ENCODE data around the gene HYAL4.
"Not testable (repeated sequence)": the region's sequence is repeated elsewhere in the genome, so short reads cannot be mapped to it uniquely, and the experiment has no call there.

The HYAL4 gene

DNA sequence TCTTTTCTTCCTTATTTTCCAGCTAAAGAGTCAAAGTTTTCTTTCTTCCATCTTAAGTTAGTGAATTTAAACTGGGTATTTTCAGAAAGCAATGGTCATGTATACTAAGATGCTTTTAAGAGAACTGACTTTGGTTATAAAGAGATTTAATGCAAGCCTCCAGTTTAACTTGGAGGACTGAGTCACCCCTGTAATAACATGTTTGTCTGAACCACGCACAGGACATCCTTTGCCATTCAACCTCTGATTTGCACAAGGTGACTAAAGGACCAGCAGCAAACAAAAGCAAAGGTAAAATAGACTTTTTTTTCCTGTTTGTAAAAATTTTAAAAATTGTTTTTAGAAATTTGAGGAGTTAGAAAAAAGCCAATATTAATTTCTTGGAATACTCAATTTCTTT is 2.9 kb downstream of the HYAL4 start:
- DNase-seq, result no peak

DNA sequence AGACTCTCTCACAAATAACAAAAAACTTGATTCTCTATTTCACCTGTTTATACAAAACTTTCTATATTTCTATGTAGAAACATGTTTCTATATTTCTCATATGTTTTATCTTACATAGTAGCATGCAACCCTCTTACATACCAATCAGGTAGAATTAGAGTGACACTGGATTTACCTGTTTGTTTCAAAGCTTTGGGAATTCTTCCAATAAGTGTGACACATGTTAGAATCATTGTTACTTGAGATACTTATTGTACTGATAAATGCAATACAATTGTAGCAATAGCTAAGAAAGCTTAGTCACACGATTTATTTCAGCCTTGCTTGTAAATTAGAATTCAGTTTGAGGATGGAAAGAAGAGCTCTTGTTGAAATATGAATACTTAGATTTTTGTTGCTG is 4.9 kb downstream of the HYAL4 start:
- no peak for DNase-seq

DNA sequence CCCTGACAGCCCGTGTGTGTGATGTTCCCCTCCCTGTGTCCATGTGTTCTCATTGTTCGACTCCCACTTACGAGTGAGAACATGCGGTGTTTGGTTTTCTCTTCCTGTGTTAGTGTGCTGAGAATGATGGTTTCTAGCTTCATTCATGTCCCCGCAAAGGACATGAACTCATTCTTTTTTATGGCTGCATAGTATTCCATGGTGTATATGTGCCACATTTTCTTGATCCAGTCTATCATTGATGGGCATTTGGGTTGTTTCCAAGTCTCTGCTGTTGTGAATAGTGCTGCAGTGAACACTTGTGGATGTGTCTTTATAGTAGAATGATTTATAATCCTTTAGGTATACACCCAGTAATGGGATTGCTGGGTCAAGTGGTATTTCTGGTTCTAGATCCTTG is 6.4 kb downstream of the HYAL4 start:
- not testable (repeated sequence) for DNase-seq

DNA sequence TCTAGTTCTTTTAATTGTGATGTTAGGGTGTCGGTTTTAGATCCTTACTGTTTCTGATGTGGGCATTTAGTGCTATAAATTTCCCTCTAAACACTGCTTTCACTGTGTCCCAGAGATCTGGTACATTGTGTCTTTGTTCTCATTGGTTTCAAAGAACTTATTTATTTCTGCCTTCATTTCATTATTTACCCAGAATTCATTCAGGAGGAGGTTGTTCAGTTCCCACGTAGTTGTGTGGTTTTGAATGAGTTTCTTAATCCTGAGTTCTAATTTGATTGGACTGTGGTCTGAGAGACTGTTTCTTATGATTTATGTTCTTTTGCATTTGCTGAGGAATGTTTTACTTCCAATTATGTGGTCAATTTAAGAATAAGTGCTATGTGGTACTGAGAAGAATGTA is 9.3 kb downstream of the HYAL4 start:
- not testable (repeated sequence) for DNase-seq

DNA sequence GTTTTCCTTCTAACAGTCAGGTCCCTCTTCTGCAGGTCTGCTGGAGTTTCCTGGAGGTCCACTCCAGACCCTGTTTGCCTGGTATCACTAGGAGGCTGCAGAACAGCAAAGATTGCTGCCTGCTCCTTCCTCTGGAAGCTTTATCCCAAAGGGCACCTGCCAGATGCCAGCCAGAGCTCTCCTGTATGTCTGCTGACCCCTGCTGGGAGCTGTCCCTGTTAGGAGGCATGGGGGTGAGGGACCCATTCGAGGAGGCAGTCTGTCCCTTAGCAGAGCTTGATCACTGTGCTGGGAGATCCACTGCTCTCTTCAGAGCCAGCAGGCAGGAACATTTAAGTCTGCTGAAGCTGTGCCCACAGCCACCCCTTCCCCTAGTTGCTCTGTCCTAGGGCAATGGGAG is 11.5 kb downstream of the HYAL4 start:
- DNase-seq, result not testable (repeated sequence)

DNA sequence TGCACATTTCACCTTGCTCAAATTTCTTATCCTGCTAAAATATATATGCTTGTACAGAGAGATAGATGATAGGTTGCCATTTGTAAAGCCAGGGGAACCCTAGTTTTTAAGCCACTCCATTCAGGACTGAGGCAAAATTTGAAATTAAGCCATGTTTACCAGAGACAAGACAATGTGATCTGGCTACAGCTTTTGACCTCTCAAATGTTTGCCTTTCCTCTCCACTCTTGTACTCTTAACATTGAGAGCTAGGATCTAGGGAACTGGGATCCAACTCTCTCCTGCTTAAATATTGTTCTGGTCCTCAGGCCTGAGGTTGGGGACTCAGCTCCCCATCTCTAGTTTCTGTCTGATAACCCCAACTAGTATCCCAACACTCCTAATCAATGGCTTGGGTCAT is 15.9 kb downstream of the HYAL4 start:
- DNase-seq, result no peak

DNA sequence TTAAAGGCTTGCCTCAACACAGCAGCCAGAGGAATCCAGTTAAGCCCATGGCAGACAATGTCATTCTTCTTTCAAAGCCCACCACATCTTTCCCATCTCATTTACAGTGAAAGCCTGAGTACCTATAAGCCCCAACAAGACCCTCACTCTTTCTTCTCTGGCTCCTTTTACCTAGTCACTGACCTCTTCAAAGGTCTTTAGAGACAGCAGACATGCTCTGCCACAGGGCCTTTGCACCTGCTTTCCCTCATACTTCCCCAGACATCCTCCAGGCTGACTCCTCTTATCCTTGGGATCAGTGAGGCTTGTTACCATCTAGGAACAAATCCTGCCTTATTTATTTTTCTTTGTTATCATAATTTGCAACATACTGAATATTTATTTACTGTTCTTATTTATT is 17.8 kb downstream of the HYAL4 start:
- no peak for DNase-seq

DNA sequence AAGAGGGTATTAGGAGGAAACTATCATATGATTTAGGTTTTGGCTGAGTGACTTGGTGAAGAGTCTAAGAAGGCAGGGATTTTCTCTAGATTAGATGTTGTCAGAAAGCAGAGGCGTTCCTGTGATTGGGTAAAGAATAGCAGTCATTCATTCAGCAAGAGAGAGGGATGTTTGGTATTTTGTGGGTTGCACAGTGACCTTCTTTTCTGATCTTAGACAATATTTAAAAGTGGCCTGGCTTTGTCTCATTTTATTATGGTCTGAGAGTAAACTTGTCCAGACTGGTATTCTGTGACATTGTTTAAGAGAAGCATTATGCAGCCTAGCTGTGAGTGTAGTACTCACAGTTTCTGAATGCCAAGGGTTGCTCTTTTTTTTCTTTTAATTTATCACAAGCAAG is 18.5 kb downstream of the HYAL4 start:
- DNase-seq, result no peak

DNA sequence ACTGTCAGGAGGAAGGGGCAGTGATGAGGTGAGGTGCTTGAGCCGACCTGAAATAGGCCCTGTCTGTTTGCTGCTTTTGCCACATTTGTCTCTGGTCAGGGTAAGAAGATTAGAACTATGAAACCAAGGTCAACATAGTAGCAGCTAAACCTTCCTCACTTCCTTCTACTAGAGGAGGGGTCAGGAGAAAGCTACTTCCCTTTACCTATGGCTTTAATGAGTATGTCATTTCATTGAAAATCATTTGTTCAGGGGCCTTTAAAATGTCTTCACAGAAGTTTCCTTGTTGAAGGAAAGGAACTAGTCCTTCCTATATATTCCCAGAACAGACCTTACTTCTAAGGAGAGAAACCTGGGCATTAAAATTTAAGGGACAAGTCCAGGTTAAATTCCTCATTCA is 19.0 kb downstream of the HYAL4 start:
- DNase-seq, result no peak

DNA sequence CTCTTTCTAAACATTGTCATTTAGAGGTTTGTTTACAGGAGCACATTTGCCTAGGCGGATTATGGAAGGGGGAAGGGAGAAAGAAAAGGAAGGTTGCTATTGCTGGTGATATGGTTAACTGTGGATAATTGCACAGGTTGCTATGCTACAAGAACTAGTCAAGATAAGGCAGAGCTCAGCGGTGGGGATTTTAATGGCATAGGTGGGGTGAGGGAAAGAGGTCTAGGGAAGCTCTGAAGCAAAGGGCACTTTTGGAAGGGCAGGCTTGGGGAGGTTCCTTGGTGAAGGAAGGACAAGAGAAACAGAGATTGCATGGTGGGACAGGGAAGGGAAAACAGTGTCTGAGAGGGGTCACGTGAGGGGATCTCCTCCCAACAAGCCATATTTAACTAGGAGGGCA is 19.5 kb downstream of the HYAL4 start:
- DNase-seq, result no peak

DNA sequence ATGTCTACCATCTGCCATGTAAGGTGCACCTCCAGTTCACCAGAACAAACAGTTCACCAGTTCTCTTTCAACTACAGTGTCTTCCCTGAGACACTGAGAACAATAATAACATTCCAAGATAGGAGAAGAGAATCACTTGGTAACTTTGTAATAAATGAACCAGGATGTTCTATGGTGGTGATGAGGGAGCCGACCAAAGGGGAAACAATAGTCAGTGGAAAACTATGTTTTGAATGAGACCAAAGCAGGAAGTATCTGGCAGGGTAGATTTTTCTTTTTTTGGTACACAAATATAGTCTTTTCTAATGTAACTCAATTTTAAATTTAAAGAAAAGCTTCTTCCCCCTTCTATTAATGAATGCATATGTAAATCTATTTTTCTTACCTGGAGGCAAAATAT is 20.0 kb downstream of the HYAL4 start:
- no peak for DNase-seq

DNA sequence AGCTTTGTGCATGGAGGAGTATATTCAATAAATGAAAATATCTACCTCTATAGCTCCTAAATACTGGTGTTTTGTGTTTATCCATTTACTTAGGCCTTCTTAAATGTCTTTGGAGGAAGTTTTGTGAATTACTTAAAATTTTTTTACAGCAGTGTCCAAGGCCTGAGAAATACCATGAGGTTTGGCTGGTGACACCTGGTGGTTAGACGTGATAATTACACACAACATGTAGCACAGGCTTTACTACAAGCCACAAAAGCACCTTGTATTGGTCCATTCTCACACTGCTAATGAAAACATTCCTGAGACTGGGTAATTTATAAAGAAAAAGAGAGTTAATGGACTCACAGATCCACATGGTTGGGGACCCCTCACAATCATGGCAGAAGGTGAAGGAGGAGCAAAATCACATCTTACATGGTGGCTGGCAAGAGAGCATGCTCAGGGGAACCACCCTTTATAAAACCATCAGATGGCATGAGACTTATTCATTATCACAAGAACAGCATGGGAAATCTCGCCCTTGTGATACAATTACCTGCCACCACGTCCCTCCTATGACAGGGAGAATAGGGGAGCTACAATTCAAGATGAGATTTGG is 20.6 kb downstream of the HYAL4 start:
- peak; percentile 7 for DNase-seq

DNA sequence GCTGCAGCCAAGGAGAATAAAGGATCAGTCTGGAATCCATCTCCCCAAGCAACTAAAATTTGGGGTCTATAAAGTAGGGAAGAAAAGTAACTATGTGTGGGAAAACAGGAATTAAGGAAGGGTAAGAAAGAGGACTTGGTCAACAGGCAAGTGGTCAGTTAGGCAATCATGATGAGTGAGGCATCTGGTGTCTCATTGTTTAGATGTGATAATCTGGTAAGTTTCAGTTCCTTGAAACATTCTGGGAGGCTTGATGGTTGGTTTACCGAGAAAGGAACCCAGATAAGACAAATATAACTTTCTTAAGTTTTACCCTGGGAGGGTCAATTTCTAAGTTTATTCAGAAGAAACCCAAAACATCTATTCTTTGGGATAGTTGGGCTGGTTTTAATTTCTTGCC is 22.3 kb downstream of the HYAL4 start:
- DNase-seq, result no peak

DNA sequence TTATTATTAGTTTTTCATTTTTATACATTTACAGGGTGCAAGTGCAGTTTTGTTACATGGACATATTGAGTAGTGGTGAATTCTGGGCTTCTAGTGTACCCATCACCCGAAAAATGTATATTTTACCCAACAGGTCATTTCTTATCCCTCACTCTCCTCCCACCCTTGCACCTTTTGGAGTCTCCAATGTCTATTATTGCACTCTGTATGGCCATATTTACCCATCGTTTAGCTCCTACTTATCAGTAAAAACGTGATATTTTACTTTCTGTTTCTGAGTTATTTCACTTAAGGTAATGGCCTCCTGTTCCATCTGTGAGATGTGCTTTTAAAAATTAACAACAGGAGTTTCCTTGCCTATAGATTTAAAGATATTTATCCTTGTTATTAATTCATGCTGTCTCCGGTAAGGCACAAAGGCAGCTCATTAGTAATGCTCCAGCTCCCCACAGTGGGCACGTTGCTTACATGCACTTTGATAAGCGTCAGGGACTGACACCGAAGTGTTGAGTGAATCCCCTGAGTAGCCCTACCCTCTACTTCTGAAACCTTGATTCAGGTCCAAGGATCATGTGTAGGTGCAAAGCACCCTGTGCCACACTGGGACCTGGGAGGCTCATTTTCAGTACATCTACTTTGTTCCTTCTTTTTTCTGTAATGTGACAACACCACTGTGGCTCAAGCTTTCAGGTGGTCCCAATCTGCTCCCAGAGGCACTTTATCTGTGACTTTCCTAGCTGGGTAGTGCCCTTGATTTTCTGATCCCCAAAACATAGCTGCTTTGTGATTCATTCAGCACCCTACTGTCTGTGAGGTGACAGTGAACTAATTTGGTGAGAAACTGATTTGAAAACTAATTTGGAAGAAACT is 27.3 kb downstream of the HYAL4 start:
- DNase-seq, result no peak

DNA sequence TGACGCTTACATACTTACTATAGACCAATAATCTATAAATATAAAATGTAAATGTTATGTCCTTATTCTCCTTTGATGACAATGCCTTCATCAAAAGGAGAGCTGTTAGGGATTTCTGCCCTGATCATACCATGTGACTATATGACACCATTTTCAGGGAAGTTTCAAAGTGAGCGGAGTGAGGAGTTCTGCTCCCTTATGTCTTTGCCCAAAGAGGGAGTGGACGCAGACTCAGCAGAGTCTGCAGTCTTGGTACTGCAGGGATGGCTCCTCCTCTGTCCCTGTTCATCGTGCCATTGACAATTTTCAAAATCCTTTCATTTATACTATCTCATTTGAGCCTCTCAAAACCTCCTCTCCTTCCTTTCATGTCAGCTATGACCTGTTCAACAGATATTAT is 27.9 kb downstream of the HYAL4 start:
- no peak for DNase-seq

DNA sequence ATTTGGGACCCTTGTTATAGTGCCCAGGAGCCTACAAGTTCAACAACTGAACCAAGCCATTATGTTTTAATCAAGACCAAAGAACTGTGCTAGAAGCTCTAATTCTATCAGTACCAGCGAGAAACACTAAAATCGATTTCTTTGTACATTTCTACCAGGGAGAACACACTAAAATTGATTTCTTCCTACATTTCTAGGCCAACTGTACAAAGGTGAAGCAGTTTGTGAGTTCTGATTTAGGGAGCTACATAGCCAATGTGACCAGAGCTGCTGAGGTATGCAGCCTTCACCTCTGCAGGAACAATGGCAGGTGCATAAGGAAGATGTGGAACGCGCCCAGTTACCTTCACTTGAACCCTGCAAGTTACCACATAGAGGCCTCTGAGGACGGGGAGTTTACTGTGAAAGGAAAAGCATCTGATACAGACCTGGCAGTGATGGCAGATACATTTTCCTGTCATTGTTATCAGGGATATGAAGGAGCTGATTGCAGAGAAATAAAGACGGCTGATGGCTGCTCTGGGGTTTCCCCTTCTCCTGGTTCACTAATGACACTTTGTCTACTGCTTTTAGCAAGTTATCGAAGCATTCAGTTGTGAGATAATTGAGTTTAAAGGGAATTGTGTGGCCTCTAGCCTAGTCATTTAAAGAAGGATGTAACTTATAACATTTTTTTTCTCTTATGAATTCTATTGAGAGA is 31.7 kb downstream of the HYAL4 start:
- no peak for DNase-seq

DNA sequence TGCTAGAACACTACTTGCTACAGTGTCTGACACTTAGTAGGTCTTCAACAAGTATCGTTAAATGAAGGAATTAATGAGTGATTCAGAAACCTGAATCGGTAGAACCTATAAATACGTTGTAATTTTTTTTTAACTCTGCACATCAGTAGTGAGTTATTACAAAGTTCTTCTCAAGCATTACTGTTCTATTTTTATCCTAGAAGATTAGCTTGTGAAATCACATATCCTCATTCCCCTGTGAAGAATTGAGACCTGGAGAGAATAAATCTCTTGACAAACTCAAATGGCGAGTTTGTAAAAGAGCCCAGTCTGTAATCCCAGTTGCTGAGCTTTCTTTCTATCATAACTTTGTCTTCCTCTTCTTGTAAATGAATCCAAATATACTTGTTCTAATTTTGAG is 34.7 kb downstream of the HYAL4 start:
- DNase-seq, result no peak

DNA sequence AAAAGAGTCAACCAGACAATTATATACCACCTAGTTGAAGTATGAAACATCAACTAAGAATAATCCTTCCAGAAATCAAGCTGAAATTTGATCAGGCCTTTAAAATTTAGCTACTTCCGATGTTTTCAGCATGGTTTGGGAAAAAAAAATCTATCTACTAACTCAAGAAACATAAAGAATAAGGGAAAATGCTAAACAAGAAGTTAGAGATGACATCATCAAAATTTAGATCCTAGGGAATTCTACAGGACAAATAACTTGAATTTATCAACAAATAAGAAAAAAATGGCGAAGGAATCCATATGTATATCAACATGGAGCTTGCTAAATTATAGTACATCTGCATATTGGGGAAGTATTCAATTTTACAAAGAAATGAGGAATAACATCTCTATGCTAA is 36.3 kb downstream of the HYAL4 start:
- DNase-seq, result no peak

DNA sequence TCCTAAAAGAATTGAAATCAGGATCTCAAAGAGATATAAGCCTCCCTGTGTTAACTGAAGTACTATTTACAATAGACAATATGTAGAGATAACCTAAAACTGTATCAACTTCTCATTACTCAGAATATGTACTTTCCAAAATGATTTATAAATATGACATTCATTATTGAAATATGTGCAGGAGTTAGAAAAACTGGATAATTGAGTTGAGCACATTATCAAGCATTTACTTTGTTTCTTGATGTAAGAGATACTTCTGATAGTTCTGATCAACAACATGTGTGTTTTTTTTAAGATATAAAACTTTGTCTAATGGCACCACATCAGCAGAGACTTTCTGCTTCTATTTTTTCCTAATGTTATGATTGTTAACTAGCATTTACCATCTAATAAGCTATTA is 38.2 kb downstream of the HYAL4 start:
- DNase-seq, result no peak

DNA sequence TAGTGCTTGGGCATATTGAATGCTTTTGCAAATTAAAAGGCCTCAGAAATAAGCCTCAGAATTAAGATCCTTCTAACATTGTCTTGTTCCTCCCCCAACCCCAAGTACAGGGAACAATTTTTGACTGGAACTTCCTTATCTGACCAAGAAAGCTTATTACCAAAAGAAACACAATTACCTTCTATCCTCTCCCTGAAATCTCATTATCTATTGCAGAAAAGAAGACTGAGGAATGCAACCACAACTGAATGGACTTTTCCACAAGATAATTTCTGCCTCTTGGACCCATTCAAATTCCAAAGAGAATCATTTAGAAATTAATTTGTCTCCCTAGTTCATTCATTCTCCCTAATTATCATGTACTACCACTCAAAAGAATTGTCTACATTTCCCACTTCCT is 43.2 kb downstream of the HYAL4 start:
- DNase-seq, result no peak

DNA sequence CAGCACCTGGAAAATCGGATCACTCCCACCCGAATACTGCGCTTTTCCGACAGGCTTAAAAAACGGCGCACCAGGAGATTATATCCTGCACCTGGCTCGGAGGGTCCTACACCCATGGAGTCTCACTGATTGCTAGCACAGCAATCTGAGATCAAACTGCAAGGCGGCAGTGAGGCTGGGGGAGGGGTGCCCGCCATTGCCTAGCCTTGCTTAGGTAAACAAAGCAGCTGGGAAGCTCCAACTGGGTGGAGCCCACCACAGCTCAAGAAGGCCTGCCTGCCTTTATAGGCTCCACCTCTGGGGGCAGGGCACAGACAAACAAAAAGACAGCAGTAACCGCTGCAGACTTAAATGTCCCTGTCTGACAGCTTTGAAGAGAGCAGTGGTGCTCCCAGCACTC is 49.8 kb downstream of the HYAL4 start:
- DNase-seq, result not testable (repeated sequence)

DNA sequence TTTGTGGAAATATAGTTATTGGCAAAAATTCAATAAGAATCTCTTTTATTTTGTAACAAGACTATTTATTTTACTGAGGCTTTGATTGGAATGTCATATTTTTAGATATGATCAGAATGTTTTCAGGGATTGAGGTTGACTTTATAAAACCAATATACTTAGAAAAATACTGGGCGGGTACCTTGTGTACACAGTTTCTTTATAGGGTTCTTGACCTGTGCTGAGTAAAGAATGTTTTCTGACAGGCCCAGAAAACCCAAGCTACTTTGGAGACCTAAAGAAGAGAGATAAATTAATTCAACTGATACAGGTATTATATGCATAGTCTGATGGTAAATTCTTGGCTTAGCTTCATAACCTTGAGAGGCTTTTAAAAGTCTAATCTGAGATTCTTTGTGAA is 56.1 kb downstream of the HYAL4 start:
- DNase-seq, result no peak

DNA sequence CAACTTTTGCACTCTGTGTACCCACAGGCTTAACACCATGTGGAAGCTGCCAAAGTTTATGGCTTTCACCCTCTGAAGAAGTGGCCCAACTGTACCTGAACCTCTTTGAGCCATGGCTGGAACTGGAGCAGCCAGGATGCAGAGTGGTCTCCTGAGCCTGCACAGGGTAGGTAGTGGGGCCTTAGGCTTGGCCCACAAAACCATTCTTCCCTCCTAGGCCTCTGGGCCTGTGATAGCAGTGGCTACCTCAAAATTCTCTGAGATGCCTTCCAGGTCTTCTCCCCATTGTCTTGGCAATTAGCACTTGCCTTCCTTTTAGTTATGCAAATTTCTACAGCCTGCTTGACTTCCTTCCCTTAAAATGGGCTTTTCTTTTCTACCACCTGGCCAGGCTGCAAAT is 60.7 kb downstream of the HYAL4 start:
- DNase-seq, result no peak

DNA sequence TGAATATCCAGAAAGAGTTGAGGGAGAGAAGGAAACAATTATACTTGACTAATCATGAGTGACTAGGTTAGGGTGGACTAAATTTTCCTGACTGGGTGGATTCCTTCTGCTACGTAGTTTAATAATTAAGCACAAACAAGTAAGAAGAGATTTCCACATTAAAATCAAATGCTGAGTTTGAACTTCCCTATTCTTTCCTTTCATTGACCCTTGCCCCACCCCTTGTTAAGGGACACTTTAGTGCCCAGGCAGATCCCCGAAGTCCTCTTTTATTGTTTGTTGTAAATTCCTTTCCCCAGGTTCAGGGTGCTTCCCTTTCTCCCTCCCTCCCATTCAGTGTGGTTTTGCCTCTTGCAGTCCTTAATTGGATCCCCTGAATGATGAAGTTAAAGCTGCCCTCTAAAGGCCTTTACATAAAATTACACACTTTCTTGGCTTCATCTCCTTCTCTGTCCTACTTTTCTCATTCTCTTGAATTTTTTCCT is 71.3 kb downstream of the HYAL4 start:
- no peak for DNase-seq

Data from effector CD8-positive, alpha-beta T cell (primary cell).